T-helper 1 cell treated with Interleukin-12 subunit alpha and Interleukin-12 subunit beta and Interleukin-4 antibody, amounts not matched to agents 30 μg/mL and 1 μg/mL, for 36 hours (primary cell): Measurements from ENCODE around the gene CRTC1.
"Not testable (repeated sequence)": the region's sequence is repeated elsewhere in the genome, so short reads cannot be mapped to it uniquely, and the experiment has no call there.

Experiments used
- H3K27ac Mint-ChIP-seq: one replicate; pipeline ENCODE4 v1.8.0; 2021; ENCODE audit warnings: mild to moderate bottlenecking, mixed read lengths
- H3K27me3 Mint-ChIP-seq: one replicate; pipeline ENCODE4 v1.8.0; 2021; ENCODE audit warnings: low read depth, mixed read lengths
- H3K36me3 Mint-ChIP-seq: one replicate; pipeline ENCODE4 v1.8.0; 2021; ENCODE audit warnings: low read depth, mixed read lengths
- H3K4me1 Mint-ChIP-seq: one replicate; pipeline ENCODE4 v1.8.0; 2021; ENCODE audit warnings: low read depth, mixed read lengths
- H3K4me3 Mint-ChIP-seq: one replicate; pipeline ENCODE4 v1.8.0; 2021; ENCODE audit warnings: mild to moderate bottlenecking, moderate library complexity, mixed read lengths
- H3K9me3 Mint-ChIP-seq: one replicate; pipeline ENCODE4 v1.8.0; 2021; ENCODE audit warnings: mixed read lengths

Gene CRTC1

DNA sequence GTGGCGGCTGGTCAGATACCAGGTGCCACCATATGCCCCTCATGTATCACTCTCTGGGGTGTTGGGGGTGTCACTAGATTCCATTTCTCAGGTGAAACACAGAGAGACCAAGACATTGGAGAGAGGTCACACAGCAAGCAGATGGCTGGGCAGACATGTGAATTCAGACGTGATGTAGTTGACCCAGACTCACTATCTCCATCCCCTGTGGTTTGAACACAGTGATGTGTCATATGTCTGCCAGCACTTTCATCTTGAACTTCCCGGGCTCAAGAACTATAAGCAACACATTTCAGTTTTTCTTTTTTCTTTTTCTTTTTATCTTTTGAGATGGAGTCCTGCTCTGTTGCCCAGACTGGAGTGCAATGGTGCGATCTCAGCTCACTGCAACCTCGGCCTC is 132.2 kb downstream of the CRTC1 start:
- H3K36me3 Mint-ChIP-seq = no peaks in the 10 kb centered on the region
- no peaks in the 10 kb centered on the region for H3K4me1 Mint-ChIP-seq
- H3K27me3 Mint-ChIP-seq = no peaks in the 10 kb centered on the region
- no peak overlapping the region for H3K27ac Mint-ChIP-seq
- H3K9me3 Mint-ChIP-seq = no peaks in the 10 kb centered on the region
- H3K4me3 Mint-ChIP-seq = no peak overlapping the region

GRCh38 chr19:18816645-18817044 is 133.2 kb downstream of the CRTC1 start:
- H3K9me3 Mint-ChIP-seq, H3K27me3 Mint-ChIP-seq, H3K36me3 Mint-ChIP-seq, H3K4me3 Mint-ChIP-seq, H3K27ac Mint-ChIP-seq, H3K4me1 Mint-ChIP-seq: not testable (repeated sequence)

GRCh38 chr19:18817574-18817973 is 134.1 kb downstream of the CRTC1 start:
- Mint-ChIP-seq H3K27me3 (no peaks in the 10 kb centered on the region), H3K9me3 (no peaks in the 10 kb centered on the region), H3K27ac (no peak overlapping the region), H3K4me1 (no peaks in the 10 kb centered on the region), H3K4me3 (no peak overlapping the region), H3K36me3 (no peaks in the 10 kb centered on the region)

GRCh38 chr19:18828786-18829185 is 145.3 kb downstream of the CRTC1 start:
- no peak overlapping the region for H3K4me3 Mint-ChIP-seq
- peaks cover 10% of the 10 kb centered on the region for H3K4me1 Mint-ChIP-seq
- peaks cover 4% of the 10 kb centered on the region for H3K9me3 Mint-ChIP-seq
- peaks cover 8% of the 10 kb centered on the region for H3K36me3 Mint-ChIP-seq
- H3K27me3 Mint-ChIP-seq = peaks cover 23% of the 10 kb centered on the region
- no peak overlapping the region for H3K27ac Mint-ChIP-seq

DNA sequence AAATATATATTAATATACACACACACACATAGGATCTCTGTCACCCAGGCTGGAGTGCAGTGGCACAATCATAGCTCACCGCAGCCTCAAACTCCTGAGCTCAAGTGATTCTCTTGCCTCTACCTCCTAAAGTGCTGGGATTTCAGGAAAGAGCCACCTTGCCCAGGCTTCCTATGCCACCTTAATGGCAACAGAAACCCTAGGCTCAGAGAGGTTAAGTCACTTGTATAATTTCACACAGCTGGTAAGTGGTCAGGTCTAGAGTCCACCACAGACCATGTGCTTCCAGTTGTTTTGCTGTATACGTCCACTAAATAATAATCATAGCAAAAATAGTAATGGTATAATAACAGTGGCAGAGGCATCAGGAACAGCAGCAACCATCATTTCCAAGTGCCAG is 147.0 kb downstream of the CRTC1 start:
- Mint-ChIP-seq H3K27ac (no peak overlapping the region), H3K4me3 (peak overlapping the region; percentile 64), H3K36me3 (peaks cover 20% of the 10 kb centered on the region), H3K4me1 (peaks cover 23% of the 10 kb centered on the region), H3K27me3 (peaks cover 19% of the 10 kb centered on the region), H3K9me3 (peaks cover 4% of the 10 kb centered on the region)

GRCh38 chr19:18831524-18832305 is 148.2 kb downstream of the CRTC1 start, which contains the start of gene UPF1:
UPF1 (plus strand) TSS chr19:18831959; CDS start chr19:18832210, 251 bp downstream.
- no peaks in the 10 kb centered on the region for H3K9me3 Mint-ChIP-seq
- H3K4me1 Mint-ChIP-seq = peaks cover 34% of the 10 kb centered on the region
- peaks cover 11% of the 10 kb centered on the region for H3K27me3 Mint-ChIP-seq
- peaks cover 28% of the 10 kb centered on the region for H3K36me3 Mint-ChIP-seq
- peak within 1 kb of the TSS; percentile 94 for H3K27ac Mint-ChIP-seq
- H3K4me3 Mint-ChIP-seq = peak within 1 kb of the TSS; percentile 97
